Suprapubic skin (tissue), 3 donors: ENCODE results near the gene ATG9A.

Experiments used
- EP300 ChIP-seq: sonication (generic); formaldehyde crosslinking; IDR thresholded peaks from one replicate; pipeline ENCODE4 v1.6.1; 2017; ENCODE audit warnings: antibody characterized with exemption
- POLR2A ChIP-seq, 2 donors: fragments of 450-650 bp; IDR thresholded peaks; one replicate each; pipeline ENCODE4 v1.6.1; 2017; ENCODE audit warnings: antibody characterized with exemption in 2 of 2, mild to moderate bottlenecking in 2 of 2, moderate library complexity in 2 of 2
- TF ChIP-seq, protein P1 (sequence below), 2 donors: fragments of 200-600 bp in 1 of 2; fragments of 450-650 bp in 1 of 2; sonication (generic) in 1 of 2; IDR thresholded peaks; one replicate each; pipeline ENCODE4 v1.5.1; 2016 to 2019; ENCODE audit warnings: antibody characterized with exemption in 2 of 2, mild to moderate bottlenecking in 1 of 2, moderate library complexity in 1 of 2

DNA sequence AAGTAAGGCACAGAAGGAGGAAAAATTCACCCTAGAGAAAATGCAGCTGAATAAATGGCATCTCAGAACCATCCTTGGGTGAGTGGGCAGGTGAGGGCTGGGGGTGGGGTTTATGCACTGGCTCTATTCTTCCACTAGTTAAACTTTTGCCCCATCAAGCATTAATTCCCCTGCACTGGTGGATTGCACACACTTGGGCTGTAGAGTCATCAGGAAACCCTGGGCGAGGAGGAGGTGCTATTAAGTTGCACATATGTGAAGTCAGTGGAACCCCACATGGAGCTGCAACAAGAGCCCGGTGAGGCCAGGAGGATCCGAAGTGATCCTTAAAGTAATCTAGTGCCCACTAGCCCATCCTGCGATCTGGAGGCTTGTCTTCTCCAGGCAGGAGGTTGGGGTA, 42.9 kb upstream of the ATG9A start:
- TF ChIP-seq, protein P1, sequence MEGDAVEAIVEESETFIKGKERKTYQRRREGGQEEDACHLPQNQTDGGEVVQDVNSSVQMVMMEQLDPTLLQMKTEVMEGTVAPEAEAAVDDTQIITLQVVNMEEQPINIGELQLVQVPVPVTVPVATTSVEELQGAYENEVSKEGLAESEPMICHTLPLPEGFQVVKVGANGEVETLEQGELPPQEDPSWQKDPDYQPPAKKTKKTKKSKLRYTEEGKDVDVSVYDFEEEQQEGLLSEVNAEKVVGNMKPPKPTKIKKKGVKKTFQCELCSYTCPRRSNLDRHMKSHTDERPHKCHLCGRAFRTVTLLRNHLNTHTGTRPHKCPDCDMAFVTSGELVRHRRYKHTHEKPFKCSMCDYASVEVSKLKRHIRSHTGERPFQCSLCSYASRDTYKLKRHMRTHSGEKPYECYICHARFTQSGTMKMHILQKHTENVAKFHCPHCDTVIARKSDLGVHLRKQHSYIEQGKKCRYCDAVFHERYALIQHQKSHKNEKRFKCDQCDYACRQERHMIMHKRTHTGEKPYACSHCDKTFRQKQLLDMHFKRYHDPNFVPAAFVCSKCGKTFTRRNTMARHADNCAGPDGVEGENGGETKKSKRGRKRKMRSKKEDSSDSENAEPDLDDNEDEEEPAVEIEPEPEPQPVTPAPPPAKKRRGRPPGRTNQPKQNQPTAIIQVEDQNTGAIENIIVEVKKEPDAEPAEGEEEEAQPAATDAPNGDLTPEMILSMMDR (IDR thresholded peaks at IDR 0.05): no peak
- TF ChIP-seq POLR2A (IDR thresholded peaks at IDR 0.05) (no peak), EP300 (no peak)
